HG03108 (cell line): Measurements from ENCODE around the gene ARTN.

Experiments used
- ATAC-seq: cut with Tn5 transposase; IDR thresholded peaks from one replicate; pipeline ENCODE4 v1.9.1; 2021; ENCODE audit warnings: moderate library complexity; ENCODE audit not compliant: unreplicated experiment

The ARTN gene, protein sequence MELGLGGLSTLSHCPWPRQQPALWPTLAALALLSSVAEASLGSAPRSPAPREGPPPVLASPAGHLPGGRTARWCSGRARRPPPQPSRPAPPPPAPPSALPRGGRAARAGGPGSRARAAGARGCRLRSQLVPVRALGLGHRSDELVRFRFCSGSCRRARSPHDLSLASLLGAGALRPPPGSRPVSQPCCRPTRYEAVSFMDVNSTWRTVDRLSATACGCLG

DNA sequence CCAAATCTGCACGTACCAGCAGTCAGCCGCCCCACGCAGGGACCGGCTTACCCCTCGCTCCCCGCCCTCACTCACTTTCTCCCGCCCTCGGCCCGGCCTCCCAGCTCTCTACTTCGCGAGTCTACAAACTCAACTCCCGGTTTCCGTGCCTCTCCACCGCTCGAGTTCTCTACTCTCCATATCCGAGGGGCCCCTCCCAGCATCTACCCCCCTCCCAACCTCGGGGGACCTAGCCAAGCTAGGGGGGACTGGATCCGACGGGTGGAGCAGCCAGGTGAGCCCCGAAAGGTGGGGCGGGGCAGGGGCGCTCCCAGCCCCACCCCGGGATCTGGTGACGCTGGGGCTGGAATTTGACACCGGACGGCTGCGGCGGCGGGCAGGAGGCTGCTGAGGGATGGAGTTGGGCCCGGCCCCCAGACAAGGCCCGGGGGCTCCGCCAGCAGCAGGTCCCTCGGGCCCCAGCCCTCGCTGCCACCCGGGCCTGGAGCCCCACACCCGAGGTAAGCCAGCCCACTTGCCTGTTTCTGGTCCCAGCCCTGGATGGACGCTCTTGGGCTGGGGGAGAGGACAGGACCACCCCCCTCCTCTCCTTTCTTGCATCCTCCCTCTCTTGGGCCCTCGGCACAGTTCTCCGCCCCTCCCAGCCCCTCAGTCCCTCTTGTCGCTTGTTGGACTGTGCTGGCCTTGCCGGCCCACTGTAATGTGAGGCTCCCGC lies at the start of gene ARTN:
Gene ARTN, plus strand, starts transcription at position 416 of the 715 bp plus-strand sequence. CDS start 1,856 bp downstream, outside the sequence.
- ATAC-seq, result no peak

DNA sequence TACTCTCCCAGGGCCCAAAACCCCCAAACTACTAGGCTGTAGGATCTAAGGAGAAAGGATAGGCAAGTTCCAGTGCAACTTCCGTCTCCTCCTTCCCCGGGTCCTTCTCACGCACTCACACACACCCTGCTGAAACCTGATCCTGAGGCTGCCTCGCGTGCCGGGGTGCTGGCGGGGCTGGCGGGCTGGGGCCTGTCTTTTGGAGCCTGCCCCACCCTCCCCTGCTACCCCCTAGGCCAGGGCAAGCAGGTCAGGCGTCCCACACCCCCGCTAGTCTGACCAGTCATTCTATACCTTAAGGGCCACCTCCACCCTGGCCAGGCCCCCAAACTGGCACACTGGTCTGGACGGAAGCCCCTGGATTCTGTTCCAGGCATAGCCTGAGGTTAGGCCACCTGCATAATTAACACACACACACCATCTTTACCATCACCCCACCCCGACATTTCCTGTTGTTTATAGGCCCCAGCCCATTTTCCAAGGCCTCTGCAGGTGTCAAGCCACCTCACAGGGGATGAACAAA lies 48.3 kb upstream of the ARTN start:
- no peak for ATAC-seq

DNA sequence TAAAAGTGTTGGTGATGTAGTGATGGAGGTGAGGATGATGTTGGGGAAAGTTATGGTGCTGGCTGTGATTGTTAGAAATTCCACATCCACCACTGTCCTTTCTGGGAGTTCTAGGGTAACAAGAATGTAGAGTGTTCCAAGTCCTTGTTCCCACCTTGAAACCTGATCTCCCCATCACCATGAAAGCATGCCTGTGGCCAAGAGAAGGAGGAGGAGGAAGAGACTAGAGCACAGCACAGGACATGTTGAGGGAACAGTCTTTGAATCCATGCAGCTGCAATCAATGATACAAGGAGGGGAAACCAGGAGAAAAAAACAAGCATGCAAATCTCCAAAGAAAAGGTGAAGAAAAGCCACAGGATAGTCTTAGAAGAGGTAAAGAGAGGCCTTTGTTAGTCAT lies 45.9 kb upstream of the ARTN start:
- no peak for ATAC-seq

DNA sequence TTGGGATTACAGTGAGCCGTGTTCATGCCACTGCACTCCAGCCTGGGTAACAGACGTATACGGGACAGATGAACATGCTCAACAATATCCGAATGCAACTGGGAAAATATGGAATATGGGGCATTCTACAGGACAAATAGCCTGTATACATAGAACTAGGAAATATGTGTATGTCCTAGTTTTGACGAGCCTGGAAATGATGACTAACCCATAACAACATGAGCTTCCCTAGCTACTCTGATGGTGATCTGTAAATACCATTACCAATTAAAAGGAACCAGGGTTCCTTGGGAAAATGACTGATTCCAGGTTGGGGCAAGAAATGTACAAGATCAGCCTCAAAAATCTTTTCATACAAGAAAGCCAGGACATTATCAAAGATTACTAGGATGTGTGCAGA lies 42.8 kb upstream of the ARTN start:
- no peak for ATAC-seq

DNA sequence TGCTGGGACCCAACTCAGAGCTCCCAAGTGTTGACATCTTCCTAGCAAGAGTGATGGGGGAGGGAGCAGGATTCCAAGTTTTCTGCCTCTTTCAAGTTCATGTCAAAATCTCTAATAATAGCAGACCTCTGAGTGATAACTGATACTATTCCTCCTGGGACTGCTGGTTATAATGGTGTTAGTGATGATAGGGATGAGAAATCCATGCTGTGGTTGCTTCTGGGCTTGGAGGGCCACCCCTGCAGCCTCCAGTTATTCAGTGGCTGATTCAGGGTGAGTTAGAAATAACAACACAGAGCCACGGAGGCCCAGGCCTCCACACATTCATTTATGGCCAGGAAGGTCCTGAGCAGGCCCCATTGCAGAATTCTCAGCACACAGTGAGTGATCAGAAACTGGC lies 40.6 kb upstream of the ARTN start:
- ATAC-seq, result no peak

DNA sequence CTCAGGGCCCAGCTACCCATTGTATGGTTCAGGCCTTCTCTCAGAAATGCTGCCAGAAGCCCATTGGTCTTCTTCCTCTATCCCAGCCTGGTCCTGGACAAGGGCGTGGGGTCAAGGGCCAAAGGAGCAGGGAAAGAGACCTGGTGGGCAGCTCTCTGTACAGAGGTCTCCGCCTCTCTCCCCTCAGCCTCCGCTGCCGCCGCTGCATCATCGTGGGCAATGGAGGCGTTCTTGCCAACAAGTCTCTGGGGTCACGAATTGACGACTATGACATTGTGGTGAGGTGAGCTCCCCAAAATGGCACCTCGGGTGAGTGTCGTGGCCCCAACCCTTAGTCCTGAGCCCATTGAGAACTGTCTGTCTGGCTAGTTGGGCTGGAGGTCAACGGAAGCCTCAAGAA lies 34.6 kb upstream of the ARTN start:
- ATAC-seq, result no peak

DNA sequence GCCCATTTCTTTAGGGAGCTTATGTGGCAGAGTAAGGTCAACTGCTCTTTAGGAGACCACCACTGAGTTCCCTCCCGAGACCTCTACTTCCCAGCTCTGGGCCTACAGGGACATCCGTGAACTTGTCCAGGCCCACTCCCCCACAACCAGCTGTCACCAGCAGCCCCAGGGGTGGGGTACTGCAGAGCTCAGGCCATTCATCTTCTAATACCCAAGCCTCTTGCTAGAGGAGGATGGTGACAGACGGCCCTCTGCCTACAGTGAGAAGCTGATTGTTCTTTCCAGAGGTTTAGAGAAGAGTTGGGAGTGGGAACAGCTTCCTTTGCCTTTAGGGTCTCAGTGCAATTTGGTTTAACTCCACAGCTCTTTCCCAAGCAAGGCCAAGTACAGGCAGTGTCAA lies 33.2 kb upstream of the ARTN start:
- ATAC-seq, result no peak

DNA sequence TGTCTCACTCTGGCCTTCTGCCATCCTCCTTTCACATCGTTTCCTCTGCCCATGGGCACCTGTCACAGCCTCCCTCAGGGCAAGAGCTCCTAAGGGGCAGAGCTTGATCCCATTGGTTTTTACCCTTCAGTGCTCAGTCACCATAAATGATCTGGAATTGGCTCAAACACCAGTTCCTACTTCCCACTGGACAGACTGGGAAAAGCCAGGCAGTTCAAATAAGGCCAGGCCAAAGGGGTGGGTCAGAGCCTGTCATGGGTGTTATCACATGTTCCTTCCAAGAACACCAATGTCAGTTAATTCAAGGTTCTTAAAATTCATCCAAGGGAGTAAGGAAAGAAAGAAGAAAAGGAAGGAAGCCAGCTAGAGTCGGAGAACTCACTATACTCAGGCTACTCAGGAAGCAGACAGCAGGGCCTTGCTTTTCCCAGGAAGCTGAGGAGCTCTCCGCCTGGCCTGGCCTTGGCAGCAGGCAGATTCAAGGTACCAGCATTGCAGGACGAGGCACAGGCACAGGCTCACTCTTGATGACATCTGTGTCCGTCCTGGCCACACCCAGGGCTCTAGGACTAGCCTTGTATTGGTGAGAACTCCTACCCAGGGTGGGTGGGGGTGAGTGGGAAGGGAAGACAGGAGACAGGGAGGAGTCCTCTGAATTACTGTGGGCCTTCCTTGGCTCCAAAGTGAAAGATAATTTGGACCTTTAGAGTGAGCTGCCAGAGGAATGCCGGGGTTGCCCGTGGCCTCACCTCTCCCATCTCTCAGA lies 32.2 kb upstream of the ARTN start:
- no peak for ATAC-seq

DNA sequence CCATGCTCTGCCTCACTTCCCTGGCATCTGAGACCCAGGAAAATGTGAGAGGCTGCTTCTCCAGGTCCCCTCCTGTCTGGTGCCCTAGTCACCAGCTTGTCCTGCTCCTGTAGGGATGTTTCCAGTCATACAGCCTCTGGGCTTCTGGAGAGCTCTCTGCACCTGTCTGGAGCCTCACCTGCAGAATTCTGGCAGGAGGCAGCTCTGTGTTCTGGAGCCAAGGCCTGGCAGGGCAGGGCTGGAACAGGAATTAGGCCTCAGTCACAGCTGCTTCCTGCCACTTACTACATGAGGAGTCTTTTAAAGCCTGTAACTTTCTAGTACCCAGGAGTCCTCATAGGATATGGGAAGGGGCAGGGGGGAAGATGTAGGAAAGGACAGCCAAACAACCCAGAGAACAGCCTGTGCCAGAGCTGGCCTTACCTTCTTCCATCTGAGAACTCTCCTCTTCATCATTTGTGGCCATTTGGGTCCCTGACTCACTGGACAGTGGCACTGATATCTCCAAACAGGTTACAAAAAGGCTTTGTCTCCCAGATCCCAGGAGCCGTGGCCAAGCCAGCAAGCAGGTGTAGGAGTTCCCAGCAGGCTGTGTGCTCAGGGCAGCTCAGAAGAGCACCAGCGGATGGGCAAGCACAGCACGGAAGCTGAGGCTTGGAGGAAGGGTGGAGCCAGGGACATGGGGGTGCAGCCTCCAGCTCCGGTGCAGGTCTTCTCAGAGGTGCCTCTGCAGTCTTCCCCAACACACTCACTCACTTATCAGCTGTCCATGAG lies 31.4 kb upstream of the ARTN start:
- ATAC-seq, result no peak

DNA sequence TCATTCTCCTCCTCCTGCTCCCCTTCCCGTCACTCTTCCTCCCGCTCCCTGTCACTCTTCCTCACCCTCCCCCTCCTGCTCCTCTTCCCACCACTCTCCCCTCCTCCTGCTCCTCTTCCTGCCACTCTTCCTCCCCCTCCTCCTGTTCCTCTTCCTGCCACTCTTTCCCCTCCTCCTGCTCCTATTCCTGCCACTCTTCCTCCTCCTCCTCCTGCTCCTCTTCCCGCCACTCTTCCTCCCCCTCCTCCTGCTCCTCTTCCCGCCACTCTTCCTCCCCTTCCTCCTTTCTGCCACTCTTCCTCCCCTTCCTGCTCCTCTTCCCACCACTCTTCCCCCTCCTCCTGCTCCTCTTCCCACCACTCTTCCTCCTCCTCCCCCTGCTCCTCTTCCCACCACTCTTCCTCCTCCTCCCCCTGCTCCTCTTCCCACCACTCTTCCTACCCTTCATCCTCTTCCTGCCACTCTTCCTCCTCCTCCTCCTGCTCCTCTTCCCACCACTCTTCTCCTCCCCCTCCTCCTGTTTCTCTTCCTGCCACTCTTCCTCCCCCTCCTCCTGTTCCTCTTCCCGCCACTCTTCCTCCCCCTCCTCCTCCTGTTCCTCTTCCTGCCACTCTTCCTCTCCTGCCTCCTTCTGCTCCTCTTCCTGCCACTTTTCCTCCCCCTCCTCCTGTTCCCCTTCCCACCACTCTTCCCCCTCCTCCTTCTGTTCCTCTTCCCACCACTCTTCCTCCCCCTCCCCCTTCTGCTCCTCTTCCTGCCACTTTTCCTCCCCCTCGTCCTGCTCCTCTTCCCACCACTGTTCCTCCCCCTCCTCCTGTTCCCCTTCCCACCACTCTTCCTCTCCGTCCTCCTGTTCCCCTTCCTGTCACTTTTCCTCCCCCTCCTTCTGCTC lies 28.7 kb upstream of the ARTN start:
- no peak for ATAC-seq

DNA sequence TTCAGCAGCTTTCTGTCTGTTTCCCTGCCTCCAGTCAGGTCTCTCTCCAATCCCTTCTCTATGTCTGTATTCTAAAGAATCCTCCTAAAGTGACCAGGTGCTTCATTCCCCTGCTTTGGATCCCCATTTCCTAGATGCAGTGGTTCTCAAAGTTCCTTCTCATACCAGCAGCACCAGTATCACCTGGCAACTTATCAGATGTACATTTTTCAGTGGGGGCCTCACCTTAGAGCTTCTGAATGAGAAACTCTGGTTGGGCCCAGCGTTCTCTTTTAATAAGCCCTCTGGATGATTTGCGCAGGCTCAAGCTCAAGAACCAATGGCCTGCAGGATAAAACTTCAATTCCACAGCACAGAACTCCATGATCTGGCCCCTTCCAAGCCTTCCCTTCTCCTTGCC lies 25.4 kb upstream of the ARTN start:
- ATAC-seq, result no peak

DNA sequence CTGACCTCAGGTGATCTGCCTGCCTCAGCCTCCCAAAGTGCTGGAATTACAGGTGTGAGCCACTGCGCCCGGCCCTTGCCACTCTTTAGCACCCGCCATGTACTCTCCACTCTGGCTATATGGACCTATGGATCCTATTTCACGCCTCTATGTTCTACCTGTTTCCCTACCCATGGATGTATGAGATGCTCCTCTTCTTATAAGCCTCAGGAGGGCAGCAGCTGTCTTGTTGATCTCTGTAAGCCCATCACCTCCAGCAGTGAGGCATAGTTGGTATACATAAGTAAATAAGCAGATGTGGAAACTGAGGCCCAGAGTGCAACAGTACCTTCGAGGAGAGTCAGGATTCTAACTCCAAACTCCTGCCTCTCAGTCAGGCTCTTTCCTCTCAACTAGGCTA lies 24.7 kb upstream of the ARTN start:
- ATAC-seq, result no peak

DNA sequence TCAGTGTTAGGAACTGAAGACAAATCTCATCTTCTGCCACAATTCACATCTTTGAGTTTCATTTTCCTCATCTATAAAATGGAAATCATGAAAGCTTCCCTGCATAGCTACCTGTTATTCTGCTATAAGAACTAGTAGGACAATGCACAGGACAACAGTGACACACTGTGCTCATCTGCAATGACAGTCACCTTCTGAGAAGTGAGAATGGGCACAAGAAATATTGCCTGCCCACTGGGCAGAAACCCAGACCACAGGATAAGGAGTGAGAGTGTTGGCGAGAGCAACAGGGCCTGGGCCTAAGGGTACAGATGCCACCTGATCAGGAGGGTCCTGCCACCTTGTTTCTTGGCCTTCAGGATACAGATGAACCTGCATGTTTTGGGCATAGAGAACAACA lies 23.3 kb upstream of the ARTN start:
- ATAC-seq, result no peak

DNA sequence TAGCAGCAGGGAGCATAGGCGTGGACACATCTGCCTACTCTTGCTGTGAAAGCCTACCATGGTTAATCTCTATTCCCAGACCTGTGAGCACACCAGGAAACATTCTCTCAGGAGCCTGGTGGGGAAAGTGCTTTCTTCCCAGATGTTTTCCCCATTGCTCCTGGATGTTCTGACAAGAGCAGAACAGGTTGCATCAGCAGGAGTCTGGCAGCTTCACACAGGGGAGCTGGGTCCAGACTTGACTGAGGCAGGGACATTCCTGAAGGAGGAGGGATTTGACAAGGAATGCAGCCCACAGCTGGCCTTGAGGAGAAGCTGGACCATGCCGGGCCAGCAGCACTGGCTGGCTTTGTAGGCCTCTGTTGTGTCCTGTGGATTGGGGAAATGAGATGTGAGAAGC lies 21.0 kb upstream of the ARTN start:
- no peak for ATAC-seq

DNA sequence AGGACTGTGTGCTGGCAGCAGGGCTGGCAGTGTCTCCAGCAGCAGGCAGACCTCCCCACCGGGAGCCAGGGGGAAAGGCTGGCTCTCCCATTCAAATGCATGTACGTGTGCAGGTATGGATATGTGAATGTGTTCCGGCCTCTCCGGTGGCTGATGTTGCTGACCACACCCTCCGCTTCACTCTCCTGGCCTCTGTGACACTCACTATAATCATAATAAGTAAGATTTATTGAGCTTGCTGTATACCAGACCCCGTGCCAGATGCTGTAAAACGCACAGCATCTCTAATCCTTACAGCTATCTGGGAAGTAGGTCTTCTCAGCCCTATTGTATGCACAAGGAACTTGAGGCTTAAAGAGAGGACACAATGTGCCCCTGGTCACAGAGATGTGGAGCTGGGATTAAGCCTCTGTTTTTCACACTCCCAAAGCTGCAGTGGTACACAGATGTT lies 20.5 kb upstream of the ARTN start:
- ATAC-seq, result no peak

DNA sequence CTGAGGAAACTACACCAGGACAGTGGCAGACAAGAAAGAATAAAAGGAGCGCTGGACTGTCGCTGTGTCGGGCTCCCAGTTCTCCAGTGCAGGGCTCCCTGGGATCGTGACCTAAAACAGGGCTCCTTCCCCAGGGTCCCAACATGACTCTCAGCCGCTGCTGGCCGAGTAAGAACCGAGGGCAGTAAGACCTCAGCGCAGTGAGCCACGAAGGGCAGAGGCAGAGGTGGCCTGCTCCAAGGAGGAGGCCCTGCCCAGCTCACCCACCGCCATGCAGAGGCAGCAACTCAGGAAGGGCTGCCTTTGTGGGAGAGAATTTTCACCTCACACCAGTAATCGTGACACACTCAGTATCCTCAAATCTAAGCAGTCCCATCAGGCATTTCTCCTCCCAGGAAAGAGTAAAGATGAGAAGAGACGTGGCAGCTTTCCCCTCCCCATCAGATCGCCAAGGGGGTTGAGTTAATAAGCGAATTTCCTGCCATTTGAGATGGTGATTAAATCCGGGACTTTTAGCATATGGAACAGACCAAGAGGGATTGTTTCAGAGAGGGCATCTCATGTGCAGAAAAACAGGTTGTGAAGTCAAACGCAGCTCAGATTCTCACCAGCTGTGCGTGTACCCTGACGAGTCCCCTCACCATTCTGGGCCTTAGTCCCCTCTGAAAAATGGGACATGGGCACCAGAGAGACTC lies 19.8 kb upstream of the ARTN start:
- no peak for ATAC-seq

DNA sequence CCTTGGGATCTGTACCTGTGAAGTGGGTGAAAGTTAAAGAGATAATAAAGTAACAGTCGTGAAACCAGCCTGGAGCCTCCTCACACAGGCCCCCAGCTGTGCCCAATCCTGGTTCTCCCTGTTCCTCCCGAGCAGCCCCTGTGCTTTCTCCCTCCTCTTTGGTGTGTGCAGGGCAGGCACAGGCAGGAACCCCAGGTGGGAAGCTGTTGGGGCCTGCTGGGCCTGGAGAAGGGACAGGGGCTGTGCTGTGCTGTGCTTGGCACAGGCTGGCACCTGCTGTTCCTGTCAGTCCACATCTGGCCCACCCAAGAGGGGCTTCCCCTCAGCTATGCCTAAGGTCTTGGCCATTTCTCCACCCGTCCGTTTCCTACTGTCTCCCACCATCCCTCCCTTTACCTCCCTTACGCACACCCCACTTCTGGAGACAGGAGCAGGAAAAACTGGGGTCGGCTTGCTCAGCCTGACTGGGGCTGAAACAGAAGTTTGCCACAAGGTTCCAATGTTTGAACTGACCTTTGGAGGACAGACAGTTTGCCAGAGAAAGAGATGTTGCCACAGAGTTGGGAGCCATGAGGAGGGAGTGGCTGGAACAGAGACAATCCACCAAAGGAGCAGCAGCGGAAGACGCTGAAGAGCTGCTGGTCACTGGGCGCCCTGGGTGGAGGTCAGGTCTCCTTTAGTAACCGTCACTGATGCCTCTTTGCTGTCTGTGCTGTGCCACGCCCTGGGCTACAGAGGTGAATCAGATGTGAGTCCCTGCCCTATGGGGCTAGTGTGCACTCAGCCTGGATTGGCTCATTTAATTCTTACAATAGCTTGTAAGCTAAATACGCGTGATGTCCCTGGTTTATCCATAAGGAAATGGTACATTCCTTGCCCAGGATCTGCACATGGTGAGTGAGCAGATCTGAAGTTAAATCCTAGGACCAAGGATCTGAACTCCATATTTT lies 18.8 kb upstream of the ARTN start:
- ATAC-seq, result no peak

DNA sequence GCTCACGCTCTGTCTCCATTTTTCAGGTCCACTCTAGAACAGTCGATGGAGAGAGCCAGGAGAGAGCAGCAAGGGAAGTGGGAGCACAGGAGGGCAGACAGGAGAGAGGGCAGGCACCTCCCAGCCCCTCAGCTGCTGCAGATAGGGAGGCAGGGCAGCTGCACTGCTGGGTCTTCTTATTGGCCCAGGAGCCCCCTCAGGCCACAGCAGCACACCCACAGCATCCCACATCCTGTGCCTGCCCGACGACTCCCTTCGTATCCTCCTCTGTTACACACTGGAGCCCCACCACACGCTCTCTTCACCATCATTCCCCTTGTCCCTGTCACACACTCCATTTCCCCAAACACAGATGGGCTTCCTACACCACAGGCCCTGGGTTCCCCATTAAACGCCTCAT lies 13.7 kb upstream of the ARTN start:
- ATAC-seq, result no peak
